Hematopoietic multipotent progenitor cell treated with erythropoietin and hydrocortisone succinate and interleukin-3 and kit ligand, for 8 days (in vitro differentiated cells): ENCODE measurements around the gene MREG.
"Not testable (repeated sequence)": the region's sequence is repeated elsewhere in the genome, so short reads cannot be mapped to it uniquely, and the experiment has no call there.

Experiments
- DNase-seq: peaks from one replicate; pipeline ENCODE4 v3.0.0-alpha.2; 2015

Gene MREG

GRCh38 chr2:215952860-215953637 is 60.3 kb downstream of the MREG start:
- DNase-seq, result no peak

DNA sequence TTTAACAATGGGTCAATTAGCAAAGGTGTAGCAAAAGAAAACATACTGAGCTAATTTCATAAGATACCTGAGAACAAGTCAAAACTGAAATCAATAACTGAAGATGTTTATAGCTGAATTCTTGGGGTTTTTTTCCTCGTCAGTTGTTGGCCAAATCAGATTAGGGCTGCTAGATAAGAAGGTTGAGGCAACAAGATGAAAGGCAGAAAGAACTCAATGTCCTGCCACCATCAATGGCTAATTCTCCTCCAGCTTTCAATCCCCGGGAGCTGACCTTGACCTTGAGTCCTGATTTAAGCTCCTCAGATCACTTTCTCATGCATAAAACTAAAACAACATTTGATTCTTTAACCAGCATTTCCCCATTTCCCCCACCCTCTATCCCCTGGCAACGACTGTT is 61.8 kb downstream of the MREG start:
- no peak for DNase-seq

- DNase-seq, result peak; percentile 78
Observed at GRCh38 chr2:215949991-215950404, 63.4 kb downstream of the MREG start.

DNA sequence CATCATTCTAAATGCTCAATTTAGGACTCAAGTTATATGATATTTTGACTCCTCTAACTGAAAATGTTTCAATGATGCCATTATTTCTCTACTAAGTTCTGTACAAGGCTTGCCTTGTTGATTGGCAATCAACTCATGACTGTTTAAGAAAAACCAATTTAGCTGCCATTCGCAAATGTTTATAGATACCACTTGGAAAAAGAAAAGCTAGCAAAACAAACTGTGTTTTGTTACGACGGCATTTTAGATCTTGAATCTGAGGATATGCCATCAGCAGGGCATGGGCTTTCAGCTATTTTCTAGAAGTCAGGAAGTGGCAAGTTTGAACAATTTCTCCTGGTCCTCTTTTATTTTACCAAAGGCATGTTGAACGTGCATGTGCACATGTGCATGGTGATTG is 65.3 kb downstream of the MREG start:
- DNase-seq, result no peak

DNA sequence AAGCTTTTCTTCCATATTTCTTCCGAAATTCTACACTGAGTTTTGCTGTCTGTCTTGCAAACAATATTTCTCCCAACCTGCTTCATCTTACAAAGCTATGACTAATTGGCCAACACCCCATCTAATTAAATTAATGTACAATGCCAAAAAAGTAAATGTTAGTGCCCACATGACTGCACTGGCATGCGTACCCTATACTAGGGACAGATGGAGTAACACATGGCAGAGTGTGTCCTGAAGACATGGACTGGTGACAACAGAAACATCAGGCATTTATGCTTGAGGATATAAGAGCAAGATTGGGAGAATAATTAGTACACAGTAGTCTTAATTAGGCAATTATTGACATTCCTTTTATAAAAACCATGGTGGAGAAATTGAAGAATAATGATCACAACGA is 66.8 kb downstream of the MREG start:
- DNase-seq, result no peak

DNA sequence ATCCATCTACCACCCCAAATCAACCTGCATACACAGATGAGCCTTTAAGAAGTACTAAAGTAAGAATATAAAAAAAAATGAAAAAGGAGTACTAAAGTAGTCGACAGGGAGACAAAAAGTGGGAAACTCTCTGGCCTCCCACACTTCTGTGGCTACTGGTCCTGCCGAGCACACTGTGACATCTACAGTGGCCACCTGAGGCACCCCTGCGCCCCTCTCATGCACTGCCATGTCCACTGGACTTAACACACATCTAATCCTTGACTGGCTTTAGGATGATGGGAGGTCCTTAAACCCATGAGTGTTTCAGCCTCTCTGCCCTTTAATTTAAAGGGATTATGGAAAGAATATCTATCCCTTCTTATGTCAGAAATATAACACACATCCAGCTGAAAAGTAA is 71.2 kb downstream of the MREG start:
- DNase-seq, result no peak

DNA sequence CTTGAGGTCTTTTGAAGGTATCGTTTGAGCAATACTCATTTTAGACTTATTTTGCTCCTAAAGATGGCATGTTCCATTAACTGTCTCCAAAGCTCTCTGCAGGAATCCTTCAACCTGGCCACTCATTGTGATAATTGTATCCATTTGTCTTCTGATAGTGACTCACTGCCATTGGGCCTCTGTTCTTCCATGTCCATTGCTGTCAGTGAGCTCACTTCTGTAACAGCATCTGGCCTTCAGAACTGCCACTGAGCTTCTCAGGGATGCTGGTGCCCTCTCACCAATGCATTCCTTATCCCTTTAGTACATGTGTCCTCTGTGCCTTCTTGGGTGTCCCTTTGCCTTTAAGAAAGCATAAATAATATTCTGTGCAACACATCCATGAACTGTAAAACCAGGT is 71.6 kb downstream of the MREG start:
- DNase-seq, result no peak

DNA sequence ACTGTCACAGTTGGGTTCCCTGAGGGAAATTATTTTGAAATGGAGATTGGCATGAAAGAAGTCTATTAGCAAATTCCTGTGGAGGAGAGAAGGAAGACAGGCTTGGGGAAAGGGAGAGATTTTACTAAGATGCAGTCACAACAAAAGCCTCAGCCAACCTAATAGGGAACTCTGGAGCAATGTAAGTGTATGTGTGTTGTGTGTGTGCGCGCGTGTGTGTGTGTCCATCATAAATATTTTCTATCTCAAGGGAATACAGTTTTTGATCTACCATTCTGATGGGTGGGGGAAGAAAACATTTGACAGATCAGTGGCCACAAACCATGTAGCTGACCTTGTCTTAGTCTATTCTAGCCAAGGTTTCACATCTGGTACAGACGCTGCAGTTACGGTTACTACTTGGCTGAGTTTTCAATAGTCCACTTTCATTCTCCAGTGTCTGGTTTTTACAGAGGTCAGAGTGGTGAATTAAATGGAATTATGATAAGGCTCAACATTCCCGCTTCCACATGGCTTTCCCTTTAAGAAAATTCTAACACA is 72.6 kb downstream of the MREG start:
- DNase-seq, result no peak

- DNase-seq, result no peak
Observed at GRCh38 chr2:215937190-215937589, 76.2 kb downstream of the MREG start.

DNA sequence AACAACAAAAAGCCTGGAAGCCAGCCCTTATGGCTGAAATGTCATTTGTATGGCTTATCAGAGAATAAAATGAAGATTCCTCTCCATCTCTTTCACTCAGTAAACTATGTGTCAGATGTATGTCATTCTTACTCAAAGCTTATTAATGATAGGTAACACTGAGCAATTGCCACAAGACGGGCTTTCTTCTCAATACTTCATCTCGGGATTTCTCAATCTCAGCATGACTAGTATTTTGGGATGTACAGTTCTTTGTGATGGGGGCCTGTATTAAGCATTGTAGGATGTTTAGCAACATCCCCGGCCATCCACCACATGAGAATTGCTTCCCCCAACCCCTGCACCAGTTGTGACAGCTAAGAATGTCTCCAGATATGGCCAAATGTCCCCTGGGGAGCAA is 80.2 kb downstream of the MREG start:
- DNase-seq, result no peak

DNA sequence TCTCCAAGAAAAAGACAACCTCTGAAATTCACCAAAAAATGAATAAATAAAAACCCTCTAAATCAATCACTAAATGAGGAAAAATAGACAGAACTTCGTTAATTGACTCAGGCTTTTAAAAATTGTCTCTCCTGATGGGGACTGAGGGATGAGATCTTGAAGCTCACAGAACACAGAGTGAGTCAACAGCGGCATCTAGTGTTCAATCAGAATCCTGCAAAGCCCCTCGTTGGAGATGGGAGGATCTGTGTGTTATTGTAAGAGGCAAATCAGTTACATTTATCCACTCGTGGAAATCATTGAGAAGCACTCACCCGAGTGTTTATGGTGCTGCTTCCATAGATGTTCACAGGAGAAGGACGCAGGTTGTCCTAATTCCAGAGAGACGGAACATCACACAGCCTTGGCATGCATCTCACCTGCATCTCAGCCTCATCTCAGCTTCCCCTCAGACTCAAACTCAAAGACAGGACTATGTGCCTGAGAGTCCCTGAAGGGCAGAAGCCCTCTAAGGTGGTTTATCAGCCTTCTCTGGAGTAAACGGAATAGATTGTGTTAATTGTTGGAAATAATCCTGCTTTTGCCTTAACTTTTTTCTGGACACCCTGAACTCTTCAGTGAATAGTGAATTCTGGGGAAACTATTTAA is 82.0 kb downstream of the MREG start:
- DNase-seq, result peak; percentile 82

DNA sequence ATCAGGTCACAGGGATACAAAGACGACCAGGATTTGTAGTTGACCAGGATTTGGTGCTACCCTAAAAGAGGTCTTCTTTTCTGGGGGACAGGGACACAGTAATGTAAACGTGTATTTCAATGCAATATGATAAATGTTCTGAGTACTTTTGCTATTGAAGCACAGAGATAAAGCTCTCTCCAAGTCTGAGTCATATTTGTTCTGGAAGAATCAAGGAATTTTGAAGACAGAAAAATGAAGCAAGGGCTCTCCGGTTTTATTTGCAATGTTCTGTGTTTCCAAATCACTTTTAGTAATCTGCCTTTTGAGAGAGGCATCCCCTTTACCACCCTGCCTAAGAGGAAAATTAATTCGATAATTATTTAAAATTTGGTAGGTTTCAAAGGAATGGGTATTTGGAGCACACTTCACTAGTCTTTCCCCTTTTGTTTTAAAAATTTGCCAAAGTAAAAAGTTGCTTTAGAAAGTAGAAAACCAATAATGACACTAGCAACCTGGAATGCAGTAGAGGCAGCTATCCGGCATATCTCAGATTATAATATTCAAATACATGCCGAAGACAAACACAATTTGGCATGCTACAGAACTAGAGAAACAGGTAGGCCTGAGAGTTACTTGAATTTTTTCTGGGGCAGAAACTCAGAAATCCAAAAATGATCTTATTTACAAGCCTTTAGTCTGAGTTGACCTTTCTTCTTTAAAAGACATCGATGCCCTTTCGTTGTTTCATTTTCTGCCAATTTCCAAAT is 82.7 kb downstream of the MREG start:
- no peak for DNase-seq

DNA sequence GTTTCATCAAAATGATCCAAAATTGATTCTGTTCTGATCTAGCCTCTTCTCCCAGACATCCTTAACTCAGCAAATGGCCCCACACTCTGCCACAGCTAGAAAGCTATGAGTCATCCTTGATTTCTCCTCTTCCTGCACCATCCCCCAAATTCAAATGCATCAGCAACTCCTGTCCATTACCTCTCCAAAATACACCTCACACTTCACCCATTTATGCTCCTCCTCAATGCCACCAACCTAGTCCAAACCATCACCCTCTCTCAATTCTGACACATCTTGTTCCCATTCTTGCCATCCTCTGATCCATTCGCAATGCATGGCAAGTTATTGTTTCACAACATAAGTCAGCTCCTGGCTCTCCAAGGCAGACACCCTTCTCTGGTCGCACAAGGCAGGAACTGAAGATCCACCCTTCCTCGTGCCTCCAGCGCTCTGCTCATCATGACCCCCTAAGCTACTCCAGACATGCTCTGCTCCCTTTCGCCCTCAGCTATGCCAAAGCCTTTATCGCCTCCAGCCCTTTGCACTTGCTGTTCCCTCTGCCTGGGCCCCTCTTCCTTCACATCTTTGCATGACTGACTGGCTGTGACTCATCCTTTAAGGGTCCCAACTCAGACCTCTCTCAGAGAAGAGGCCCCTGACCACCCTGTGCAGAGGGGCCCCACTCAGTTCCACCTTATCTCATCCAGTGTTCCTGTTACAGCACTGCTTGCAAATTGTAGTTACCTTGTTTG is 83.6 kb downstream of the MREG start:
- no peak for DNase-seq

DNA sequence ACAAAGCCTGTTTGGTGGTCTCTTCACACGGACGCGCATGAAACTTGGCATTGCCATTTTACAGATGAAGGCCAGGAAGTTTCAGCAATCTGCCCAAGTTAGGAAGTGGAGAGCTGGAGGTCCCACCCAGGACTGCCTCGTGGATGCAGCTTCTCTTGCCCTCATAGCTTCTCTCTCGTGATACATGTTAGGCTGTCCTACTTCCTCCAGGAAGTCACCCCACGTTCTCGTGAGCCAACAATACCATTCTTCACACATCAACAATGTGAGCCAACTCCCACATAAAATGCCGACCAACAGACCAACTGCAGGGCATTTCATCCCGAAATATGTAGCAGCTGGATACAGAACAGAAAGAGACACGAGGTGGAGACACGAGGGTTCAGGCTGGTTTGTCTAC is 85.3 kb downstream of the MREG start:
- DNase-seq, result no peak

DNA sequence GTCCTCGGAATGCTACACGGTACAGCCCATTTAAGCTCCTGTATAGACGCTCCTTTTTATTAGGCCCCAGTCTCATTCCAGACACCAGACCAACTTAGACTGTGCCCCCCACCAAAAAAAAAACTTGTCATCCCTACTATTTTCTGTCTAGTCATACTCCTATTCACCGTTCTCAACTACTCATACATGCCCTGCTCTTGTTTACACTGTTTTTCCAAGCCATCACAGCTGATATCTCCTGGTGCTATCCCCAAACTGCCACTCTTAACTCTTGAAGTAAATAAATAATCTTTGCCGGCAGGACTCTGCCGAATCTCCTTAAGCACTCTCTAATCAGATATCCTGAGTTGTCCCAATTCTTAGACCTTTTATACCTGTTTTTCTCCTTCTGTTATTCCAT is 86.4 kb downstream of the MREG start:
- DNase-seq, result not testable (repeated sequence)

- DNase-seq, result no peak
Observed at GRCh38 chr2:215921895-215922294, 91.5 kb downstream of the MREG start.

GRCh38 chr2:215920244-215921100 is 92.9 kb downstream of the MREG start:
- peak; percentile 69 for DNase-seq

DNA sequence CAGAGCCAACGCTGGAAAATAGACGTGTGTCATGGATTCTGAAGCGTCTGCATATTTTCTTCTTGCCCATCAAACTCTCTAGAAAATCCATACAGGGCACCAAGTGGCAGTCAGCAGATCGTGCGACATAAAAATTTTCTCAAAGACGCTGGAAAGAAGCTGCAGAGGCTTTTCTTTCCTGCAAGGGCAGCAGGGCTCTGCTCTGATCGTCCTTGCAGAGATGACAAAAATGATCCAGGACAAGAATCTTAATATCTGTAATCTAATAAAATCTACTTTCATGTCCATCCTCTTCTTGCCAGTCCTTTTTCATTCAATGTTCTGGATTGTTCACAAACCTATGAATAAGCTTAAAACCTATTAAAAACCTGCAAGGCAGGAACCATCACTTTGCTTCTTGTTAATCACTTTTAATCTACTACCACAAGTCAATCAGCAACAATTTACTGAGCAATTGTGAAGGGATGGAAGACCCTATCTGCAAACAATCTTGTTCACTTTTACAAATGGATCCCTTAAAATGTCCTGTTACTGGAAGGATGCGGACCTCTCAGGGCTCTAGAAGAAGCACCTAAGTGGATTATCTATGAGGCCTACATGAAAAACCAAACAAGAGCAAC is 93.6 kb downstream of the MREG start:
- DNase-seq, result no peak

DNA sequence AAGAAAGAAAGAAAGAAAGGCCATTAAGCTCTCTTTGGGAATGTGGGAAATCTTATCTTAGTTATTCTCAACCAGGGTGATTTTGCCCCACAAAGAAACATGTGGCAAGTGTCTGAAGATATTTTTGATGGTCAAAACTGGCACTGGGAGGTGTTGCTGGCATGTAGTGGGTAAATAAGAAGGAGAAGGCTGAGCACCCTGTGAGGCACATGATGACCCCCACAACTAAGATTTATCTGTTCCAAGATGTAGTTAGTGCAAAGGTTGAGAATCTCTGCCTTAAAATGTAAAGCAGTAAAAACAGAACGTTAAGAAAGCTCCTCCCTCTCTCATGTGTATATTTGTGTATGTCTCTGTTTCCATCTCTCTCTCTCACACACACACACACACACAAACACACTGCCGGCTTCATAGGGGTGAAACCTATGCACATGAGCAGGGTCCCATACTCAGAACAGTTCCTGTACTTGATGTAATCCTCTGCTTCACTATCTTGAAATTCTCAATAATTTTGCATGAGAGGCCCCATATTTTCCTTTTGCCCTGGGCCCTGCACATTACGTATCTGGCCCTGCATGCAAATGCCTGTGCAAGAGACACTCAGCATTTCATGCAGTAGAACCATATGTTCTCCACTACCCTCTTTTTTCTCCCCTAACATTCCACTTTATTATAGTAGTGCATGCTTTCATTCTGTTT is 94.3 kb downstream of the MREG start:
- DNase-seq, result no peak

DNA sequence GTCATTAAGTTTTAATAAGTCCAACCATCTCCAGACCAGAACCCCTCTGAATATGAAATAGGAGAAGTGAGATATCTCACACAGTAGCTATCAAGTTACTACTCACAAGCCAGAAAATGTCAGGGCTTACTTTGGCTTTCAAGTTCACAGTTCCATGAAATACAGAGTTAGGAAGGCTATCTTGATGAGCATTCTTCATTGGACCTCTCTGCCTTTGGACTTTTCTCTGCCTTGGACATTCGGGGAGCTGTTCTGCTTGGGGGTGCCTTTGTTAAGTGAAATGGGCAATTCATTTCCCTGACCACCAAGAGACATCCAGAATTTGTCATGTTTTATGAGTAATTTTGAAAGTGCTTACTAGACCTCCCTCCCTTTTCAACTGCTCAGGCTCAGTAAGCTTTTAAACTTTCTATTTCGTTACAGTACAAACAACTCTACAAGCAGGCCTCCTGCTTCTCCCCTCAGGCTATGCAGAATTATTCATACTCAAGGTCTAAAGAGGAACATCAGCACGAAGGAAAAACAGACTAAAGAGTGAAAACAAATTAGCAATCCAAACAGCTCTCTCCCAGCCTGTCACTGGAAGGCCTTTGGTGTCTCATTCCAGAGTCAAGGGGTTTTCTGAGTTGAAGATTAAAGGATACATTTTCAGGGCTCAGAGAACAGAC is 95.3 kb downstream of the MREG start:
- no peak for DNase-seq
